ES-I3 (cell line): ENCODE data around the gene SLX1A.
"Not testable (repeated sequence)": the region's sequence is repeated elsewhere in the genome, so short reads cannot be mapped to it uniquely, and the experiment has no call there.

Experiments
- H3K36me3 ChIP-seq: 2 replicates; pipeline ENCODE4 v1.6.1; 2013; ENCODE audit warnings: mild to moderate bottlenecking, low read length, control low read depth, moderate library complexity; ENCODE audit not compliant: insufficient read depth
- H3K4me1 ChIP-seq: 2 replicates; pipeline ENCODE4 v1.6.1; 2013; ENCODE audit warnings: mild to moderate bottlenecking, control low read depth, low read length; ENCODE audit not compliant: insufficient read depth
- H3K9ac ChIP-seq: 2 replicates; pipeline ENCODE4 v1.6.1; 2013; ENCODE audit warnings: low read depth, mild to moderate bottlenecking, low read length, moderate library complexity
- H3K9me3 ChIP-seq: 2 replicates; pipeline ENCODE4 v1.6.1; 2013; ENCODE audit warnings: mild to moderate bottlenecking, low read length, moderate library complexity; ENCODE audit not compliant: control insufficient read depth, insufficient read depth

Gene SLX1A

GRCh38 chr16:30193615-30194014 is at the start of gene SLX1A, which contains the start of gene BOLA2B:
Gene SLX1A (plus strand): TSS chr16:30193875. CDS start chr16:30194085, 210 bp downstream.
Gene BOLA2B (minus strand): TSS chr16:30193666. CDS start chr16:30193595, 71 bp downstream.
- H3K9ac ChIP-seq: 0 out of 2 replicates have a peak within 1 kb of the TSS, but pooled peaks have one; percentile 20
- H3K36me3 ChIP-seq, H3K9me3 ChIP-seq, H3K4me1 ChIP-seq: not testable (repeated sequence)

GRCh38 chr16:30144017-30144416 is 49.7 kb upstream of the SLX1A start:
- no peak overlapping the region for H3K9ac ChIP-seq
- H3K4me1 ChIP-seq: no peaks in the 10 kb centered on the region
- H3K9me3 ChIP-seq: peaks cover 1% of the 10 kb centered on the region
- H3K36me3 ChIP-seq: no peaks in the 10 kb centered on the region

GRCh38 chr16:30144917-30145316 is 48.8 kb upstream of the SLX1A start:
- H3K9ac ChIP-seq: no peak overlapping the region
- H3K36me3 ChIP-seq: no peaks in the 10 kb centered on the region
- H3K9me3 ChIP-seq: peaks cover 9% of the 10 kb centered on the region
- H3K4me1 ChIP-seq: no peaks in the 10 kb centered on the region

GRCh38 chr16:30145657-30146056 is 48.0 kb upstream of the SLX1A start:
- no peak overlapping the region for H3K9ac ChIP-seq
- peaks cover 9% of the 10 kb centered on the region for H3K9me3 ChIP-seq
- no peaks in the 10 kb centered on the region for H3K36me3 ChIP-seq
- H3K4me1 ChIP-seq: no peaks in the 10 kb centered on the region

- H3K4me1 ChIP-seq: no peaks in the 10 kb centered on the region
- no peaks in the 10 kb centered on the region for H3K36me3 ChIP-seq
- no peak overlapping the region for H3K9ac ChIP-seq
- H3K9me3 ChIP-seq: peaks cover 9% of the 10 kb centered on the region
These were observed 45.7 kb upstream of the SLX1A start for GRCh38 chr16:30147843-30148510.

- Histone ChIP-seq H3K9me3 (peaks cover 9% of the 10 kb centered on the region), H3K9ac (no peak overlapping the region), H3K4me1 (no peaks in the 10 kb centered on the region), H3K36me3 (no peaks in the 10 kb centered on the region)
These were observed 44.3 kb upstream of the SLX1A start for GRCh38 chr16:30149250-30149930.

GRCh38 chr16:30151091-30151490 is 42.6 kb upstream of the SLX1A start:
- Histone ChIP-seq H3K9ac (no peak overlapping the region), H3K36me3 (no peaks in the 10 kb centered on the region), H3K4me1 (no peaks in the 10 kb centered on the region), H3K9me3 (peaks cover 9% of the 10 kb centered on the region)

- H3K9me3 ChIP-seq: peaks cover 9% of the 10 kb centered on the region
- H3K4me1 ChIP-seq: no peaks in the 10 kb centered on the region
- no peak overlapping the region for H3K9ac ChIP-seq
- H3K36me3 ChIP-seq: no peaks in the 10 kb centered on the region
These were observed 41.2 kb upstream of the SLX1A start for GRCh38 chr16:30152517-30152916.

GRCh38 chr16:30155188-30155587 is 38.5 kb upstream of the SLX1A start:
- Histone ChIP-seq H3K9ac (no peak overlapping the region), H3K36me3 (no peaks in the 10 kb centered on the region), H3K4me1 (no peaks in the 10 kb centered on the region), H3K9me3 (no peaks in the 10 kb centered on the region)

- Histone ChIP-seq H3K4me1 (no peaks in the 10 kb centered on the region), H3K36me3 (no peaks in the 10 kb centered on the region), H3K9ac (no peak overlapping the region), H3K9me3 (no peaks in the 10 kb centered on the region)
These were observed 36.5 kb upstream of the SLX1A start for GRCh38 chr16:30157214-30157613.

- Histone ChIP-seq H3K9me3 (no peaks in the 10 kb centered on the region), H3K4me1 (no peaks in the 10 kb centered on the region), H3K36me3 (no peaks in the 10 kb centered on the region), H3K9ac (no peak overlapping the region)
These were observed 30.1 kb upstream of the SLX1A start for GRCh38 chr16:30163538-30163937.

GRCh38 chr16:30166202-30166902 is 27.3 kb upstream of the SLX1A start:
- no peaks in the 10 kb centered on the region for H3K36me3 ChIP-seq
- no peaks in the 10 kb centered on the region for H3K9me3 ChIP-seq
- no peak overlapping the region for H3K9ac ChIP-seq
- H3K4me1 ChIP-seq: no peaks in the 10 kb centered on the region

GRCh38 chr16:30168746-30169145 is 24.9 kb upstream of the SLX1A start:
- not testable (repeated sequence) for H3K9me3 ChIP-seq, H3K9ac ChIP-seq, H3K4me1 ChIP-seq, H3K36me3 ChIP-seq

- H3K9ac ChIP-seq, H3K9me3 ChIP-seq, H3K36me3 ChIP-seq, H3K4me1 ChIP-seq: not testable (repeated sequence)
These were observed 24.3 kb upstream of the SLX1A start for GRCh38 chr16:30169416-30169815.

GRCh38 chr16:30170145-30170544 is 23.5 kb upstream of the SLX1A start:
- H3K4me1 ChIP-seq, H3K9ac ChIP-seq, H3K9me3 ChIP-seq, H3K36me3 ChIP-seq: not testable (repeated sequence)
